Measurements from ENCODE around the gene FEV.
"Not testable (repeated sequence)": the region's sequence is repeated elsewhere in the genome, so short reads cannot be mapped to it uniquely, and the experiment has no call there.

The FEV gene

DNA sequence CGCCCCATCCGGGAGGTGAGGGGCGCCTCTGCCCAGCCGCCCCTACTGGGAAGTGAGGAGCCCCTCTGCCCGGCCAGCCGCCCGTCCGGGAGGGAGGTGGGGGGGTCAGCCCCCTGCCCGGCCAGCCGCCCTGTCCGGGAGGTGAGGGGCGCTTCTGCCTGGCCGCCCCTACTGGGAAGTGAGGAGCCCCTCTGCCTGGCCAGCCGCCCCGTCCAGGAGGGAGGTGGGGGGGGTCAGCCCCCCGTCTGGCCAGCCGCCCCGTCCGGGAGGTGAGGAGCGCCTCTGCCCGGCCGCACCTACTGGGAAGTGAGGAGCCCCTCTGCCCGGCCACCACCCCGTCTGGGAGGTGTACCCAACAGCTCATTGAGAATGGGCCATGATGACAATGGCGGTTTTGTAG lies 53.2 kb downstream of the FEV start:
- not testable (repeated sequence) for DNase-seq (ENCODE audit: low read depth in 2 of 2)
